Myocyte (in vitro differentiated cells): ENCODE measurements around the gene RNF220. TPM values are rescaled to one million over a fixed set of nuclear protein-coding genes. Genes with fewer than 3 reads are reported as not detected.
"Not testable (repeated sequence)": the region's sequence is repeated elsewhere in the genome, so short reads cannot be mapped to it uniquely, and the experiment has no call there.

Experiments
- DNase-seq: peaks from one replicate; pipeline ENCODE4 v3.0.0-alpha.2; 2012; ENCODE audit warnings: low read depth
- total RNA-seq: library from RNA; depleted of rRNA; stranded (reverse); fragments of >200 nt; gene quantifications from 2 replicates; pipeline ENCODE4 v1.2.3, GENCODE V29; 2014

Gene RNF220
- total RNA-seq, 1 donor from 2014 or later, result 129 TPM

DNA sequence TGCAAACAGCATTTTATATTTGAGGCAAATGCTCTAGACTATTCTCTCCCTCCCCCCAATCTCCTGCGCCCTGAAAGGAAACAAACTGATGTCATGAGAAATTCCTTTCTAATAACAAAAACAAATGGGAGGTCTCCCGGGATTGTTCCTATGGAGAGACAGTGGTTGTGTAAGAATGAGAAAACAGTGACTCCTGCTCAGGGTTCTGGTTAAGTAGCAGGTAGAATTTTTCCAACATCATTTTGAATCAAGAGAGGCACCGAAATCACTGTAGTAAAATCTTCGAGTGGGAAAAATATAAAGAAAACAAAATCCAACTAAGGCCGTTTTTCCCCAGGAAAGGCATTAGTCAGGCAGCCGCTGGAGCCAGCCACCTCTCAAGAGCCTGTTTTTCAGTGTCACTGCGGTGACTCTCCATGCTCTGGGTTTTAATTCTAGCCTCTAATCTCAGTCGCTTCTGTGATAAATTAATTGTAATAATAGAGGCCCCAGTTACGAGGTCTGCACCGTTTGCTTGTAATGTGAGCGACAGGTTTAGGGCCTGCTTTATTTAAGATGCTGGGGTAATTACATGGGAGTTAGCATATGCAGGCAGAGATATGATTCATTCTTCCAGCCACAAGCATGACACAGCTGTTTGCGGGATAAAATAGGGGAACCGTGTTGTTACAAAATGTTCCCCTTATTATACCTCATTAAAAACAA, 80.3 kb downstream of the RNF220 start:
- DNase-seq, result peak; percentile 93

DNA sequence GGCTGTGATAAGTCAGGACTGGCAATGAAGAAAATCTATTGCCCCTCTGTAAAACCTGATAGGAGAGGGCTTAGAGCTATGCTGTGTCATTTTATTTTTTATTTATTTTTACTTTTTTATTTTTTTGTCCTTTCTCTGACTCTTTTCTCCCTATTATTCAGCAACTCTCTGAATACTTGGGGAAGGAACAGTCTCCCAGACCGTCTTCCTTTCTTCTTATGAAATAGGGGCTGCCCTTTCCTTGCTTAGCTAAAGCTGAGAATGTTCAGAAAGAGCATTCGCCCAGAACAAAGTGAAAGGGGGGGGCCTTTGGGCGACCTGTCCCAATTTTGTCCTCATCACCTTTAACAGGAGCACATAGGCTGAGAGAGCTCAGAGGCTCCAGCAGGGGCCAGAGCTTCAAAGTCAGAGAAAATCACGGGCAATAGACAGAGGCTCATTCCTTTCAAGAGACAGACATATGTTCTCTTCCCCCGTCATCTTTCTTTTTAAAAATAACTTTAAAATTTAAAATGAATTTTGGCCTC, 80.9 kb downstream of the RNF220 start:
- peak; percentile 52 for DNase-seq

DNA sequence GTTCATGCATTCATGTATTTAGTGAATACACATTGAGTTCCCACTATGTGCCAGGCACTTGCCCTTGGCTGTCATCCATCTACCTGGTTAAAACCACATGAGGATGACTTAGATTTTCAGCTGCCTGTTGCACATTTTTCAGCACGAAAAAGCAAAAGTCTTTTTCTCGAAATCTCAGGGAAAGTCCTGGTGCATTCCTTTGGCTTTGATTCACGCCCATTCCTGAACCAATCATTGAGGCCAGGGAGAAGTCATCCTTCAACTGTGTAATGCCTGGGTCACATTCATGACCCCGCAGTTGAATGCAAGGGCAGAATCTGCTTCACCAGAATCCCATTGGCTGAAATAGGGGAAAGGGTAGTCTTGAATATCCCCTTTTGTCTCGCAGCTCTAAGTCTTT, 84.4 kb downstream of the RNF220 start:
- DNase-seq, result peak; percentile 8

DNA sequence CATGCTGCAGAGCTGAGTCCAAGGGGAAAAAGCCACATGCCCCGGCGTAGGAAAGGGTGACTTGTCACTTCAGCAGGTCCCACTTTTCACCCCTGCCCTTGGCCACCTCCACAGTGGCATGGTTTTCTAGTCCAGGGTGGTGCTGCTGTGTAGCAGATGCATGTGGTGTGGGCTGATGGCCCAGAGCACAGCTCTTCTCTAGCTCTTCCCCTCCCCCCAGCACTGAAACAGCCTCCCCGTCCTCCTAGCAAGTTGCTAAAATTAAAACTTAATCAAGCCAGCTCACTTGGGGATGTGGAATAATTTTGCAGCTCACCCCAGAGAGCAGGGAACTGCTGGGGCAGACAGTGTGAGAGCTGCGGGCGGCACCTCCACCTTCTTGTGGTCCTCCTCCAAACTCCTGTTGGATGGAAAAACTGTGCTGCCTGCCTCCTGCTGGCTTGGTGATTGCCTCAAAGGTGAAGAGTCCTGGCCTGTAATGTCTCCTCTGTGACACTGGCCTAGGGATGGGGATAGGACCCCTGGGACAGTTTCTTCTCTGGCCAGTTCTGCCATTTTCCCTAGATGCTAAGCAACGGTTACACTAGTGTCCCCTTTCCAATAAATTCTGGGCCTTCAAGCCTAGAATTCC, 91.6 kb downstream of the RNF220 start:
- DNase-seq, result peak; percentile 42

DNA sequence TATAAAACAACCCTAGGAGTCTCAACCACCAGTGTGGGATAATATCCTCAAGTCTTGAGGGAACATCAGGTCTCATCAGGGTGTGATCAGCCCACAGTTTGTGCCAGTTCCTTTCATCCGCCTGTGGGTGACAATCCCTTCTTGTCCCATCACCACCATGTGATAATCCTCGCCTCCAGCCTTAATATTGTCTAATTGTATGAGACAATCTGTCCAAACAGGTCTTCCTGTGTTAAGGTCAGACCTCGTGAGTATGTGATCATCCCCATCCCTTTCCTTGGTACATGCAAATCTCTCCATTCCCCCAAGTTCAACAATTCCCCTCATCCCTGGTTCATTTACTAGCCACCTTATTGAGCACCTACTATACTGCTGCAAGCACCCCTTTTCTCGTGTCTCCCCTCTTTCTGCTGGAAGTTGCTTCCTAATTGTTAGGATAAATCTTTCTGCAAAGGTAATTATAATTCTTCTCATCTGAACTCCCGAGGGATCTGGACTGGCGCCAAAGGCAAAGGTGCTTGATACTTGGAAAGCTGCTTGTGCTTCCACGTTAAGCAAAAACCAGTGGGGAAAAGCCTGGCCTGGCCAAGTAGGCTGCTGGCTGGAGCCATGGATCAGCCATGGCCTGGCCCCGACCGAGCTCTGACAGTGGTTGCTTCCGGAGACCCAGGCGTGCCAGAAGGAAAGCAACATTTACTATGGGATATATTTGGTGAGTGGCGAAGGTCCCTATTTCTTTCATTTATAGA, 92.5 kb downstream of the RNF220 start:
- no peak for DNase-seq

DNA sequence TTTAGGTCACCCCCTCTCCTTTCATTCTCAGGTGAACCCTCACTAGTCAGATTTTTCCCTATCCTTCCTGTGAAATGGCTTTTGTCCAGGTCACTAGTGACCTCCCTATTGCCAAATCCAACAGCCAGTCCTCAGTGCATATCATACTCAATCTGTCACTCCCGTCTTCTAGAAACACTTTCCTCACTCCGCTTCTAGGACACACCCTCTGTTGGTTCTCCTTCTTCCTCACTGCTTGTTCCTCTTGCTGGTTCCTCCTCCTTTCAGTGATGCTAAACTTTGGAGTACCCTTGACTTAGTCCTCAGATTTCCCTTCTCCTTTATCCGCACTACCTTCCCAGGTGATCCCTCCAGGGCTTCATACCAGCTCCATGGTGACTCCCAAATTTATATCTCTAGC, 94.3 kb downstream of the RNF220 start:
- no peak for DNase-seq

DNA sequence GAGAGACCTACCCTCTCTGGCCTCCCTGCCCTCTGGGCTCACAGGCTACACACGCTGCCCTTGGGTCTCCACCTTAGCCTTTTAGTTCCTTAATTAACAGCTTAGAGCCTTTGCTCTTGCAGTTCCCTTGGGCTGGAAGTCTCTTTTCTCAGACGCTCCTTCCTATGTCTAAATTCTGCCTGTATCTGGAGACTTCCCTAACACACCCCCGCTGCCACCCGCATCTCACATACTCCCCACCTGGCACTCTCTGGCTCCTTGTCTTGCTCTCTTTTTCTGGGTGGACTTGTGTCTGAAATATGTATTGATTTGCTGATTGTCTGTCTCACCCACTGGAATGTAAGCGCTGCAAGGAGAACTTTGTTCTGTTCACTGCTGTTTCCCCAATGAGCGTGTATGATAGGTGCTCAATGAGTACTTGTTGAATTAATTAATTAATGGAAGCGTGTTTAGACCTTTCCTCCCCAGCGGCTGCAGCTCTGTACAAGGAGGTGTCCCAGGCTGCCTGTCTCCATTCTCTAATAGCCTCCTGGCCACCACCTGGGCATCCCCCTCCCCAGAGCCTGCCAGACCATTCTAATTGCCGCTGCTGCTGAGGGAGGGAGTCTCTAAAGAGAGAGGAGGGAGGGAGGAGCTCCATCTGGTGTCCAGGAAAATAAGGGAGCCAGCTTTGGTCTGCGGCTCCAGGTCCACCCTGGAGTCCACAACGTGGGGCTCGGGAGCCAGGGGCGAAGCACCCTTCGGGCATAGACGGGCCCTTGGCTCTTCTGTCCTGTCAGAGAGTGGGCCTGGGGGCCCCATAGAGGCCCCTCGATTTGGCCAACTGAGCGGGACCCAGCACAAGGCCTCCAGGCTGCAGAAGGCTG, 95.4 kb downstream of the RNF220 start:
- peak; percentile 56 for DNase-seq

DNA sequence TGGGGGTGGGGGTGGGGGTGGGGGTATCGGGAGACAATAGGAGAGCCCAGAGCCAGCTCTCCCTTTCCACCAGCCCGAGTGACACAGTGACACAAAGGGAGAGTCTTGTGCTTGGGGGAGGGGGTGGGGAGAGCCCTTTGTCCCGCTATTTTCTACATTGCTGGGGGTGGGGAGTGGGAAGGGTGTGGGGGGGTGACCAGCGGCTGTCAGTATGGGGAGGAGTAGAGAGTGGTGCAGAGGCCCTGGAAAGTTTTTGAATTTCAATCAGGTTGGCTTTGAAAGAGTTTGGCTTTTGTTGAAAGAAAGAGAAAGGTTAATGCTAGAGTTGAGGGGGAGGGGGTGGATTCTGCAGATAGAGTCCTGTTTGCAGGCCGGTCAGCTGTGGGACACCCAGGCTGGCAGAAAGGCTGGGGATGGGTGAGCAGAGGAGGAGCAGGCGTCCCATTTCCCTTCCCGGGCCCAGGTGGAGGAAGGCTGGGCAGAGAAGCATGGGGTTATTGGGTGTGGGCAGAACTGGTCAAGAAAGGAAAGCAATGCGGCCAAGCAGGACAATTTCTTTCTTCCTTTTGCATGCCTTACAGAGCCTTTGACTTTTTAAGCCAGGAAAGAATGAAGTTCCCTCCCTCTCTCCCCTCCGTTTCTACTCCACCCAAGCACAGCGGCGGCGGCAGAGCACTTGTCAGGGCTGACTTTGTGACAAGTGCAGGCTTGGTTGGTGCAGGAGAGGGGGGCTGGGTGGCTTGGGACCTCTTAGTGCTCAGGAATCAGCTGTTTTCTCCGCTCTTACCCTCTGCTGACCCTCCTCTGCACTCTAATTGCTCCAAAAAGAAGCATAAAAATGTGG, 96.2 kb downstream of the RNF220 start:
- no peak for DNase-seq

DNA sequence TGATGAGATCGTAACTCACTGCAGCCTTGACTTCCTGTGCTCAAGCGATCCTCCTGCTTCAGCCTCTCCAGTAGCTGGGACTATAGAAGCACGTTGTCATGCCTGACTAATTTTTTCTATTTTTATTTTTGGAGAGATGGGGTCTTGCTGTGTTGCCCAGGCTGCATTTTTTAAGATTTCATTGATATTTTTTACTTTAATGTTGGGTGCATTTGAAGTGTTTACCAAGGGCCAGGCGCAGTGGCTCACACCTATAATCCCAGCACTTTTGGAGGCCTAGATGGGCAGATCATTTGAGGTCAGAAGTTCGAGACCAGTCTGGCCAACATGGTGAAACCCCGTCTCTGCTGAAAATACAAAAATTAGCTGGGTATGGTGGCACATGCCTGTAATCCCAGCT, 97.8 kb downstream of the RNF220 start:
- DNase-seq, result not testable (repeated sequence)

DNA sequence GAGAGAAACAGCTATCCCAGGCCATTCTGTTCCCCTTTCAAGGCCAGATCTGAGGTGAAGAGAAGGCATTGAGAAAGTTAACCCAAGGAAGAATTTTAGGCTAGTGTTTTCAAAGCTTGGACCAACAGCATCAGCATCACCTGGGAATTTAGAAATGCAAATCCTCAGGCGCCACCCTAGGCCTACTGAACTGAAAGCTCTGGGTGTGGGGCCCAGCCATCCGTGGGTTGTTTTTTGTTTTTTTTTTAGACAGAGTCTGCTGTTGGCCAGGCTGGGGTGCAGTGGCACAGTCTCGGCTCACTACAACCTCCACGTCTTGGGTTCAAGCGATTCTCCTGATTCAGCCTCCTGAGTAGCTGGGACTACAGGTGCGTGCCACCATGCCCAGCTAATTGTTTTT, 98.6 kb downstream of the RNF220 start:
- no peak for DNase-seq

DNA sequence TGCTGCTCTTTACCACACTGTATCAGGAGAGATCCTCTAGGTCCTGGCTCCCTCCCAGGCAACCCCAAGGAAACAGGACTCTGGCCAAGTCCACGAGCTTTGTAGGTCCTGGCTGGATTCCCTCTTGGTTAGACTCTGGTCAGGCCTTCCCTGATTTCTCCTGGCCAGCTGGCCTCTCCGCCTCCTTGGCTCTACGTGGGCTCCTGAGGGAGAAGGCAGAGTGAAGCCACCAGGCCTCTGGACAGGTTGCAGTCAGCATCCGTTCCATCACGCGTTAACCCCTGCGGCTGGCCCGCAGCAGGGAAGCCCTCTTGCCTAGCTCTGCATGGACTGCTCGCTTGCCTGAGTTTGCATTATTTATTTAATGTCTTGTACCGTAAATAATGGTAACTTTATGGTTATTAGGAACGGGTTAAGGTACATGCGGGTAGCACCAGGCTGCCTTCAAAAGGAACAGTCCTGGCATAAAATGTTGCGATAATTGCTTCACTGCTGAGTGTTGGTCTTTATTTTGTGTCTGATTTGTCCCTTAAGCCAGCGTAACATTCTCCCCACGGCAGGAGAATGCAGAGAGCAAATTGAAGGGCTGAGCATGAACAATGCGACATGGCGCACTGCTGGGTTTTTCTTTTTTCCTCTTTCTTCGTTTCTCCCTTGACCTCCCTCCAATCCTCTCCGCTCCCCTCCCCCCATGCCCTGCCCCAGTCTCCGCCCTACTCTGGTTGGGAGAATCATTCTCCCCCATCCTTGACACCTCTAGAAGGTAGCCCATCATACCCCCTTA, 100.3 kb downstream of the RNF220 start:
- peak; percentile 69 for DNase-seq

DNA sequence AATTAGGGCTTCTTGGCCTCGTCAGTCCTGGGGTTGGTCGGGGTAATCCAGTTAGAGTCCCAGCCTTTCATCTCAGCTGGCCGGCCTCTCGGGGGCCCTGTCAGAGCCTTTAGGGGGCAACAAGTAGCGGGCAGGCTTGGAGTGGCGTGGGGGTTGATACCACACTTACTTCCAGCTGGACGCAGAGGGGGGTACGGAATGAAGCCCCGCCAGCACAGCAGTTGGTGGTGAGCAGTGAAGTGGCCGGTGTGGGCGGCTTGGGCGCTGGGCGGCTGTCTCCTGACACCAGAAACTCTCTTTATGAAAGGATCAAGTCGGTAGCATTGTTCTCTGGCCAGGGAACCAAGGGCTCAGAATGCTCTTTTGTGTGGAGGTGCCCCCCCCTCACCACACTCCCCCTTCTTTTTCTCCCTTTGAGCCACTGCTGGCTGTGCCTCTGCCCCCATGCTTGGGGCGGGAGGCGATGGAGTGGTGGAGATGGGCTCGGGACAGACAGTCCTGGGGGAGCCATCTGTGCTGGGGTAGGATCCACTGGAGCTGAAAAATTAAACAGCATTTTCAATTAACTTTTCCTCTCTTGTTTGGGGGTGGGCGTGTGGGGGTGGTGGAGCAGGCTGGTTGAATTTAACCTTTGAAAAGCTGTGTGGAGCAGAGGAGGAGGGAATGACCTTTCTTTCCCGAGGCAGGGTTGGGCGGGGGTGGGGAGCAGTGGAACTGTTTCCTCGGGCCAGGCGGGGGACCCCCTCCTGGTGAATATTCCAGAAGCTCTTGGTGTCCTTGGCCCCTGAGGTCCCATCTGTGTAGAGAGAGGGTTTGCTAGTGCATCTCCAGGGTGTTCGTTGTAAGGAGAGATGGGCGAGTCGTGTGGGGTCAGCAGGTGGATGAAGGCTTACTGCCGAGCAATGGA, 102.7 kb downstream of the RNF220 start:
- no peak for DNase-seq

DNA sequence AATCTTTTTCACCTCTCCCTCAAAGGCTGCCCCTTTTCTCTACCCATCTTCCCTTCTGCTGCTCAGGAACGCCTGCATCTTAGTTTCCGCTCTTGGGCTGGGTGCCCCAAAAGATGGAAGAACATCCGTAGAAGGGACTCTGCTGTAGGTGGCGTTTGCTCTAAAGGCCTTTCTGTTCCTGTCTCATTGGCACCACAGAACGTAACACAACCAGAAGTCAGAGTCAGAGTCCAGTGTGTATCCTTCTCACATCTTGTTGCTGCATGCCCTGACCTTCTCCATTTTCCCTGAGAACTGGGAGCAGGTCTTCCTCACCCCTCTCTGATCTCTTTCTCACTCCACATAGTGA, 103.3 kb downstream of the RNF220 start:
- DNase-seq, result no peak

DNA sequence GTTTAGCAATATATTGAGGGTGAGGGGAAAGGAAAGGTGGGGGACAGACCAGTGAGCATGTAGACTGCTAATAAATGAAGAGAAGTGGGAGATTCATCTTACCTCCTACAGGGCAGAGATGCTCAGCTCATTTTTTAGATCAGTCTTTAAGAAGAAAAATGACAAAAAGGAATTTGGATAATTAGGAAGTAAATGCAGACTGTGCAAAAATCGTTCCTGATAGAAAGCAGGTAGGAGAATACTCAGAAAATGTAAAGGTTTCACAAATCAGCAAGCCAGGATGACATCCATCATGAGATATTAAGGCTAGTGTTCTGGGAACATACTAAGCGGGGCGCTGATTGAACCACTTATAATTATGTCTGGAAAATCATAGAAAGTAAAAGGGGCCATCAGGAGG, 106.3 kb downstream of the RNF220 start:
- no peak for DNase-seq

DNA sequence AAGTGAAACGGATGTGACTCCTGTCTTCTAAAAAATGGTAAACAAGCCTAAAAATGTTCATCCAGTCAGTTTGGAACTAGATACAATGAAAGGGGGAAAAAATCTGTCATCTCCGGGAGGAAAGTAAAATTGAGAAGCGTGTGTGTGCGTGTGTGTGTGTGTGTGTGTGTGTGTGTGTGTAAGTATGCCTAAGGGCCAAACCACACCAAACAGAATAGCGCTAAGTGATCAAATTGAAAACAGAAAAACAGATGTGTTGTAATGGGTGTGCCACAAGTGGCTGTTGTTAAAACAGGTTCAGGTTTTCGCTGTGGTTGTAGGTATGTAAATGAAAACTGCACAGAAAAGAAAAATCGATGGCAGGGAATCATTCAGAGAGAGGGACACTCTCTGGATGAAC, 106.7 kb downstream of the RNF220 start:
- DNase-seq, result no peak

DNA sequence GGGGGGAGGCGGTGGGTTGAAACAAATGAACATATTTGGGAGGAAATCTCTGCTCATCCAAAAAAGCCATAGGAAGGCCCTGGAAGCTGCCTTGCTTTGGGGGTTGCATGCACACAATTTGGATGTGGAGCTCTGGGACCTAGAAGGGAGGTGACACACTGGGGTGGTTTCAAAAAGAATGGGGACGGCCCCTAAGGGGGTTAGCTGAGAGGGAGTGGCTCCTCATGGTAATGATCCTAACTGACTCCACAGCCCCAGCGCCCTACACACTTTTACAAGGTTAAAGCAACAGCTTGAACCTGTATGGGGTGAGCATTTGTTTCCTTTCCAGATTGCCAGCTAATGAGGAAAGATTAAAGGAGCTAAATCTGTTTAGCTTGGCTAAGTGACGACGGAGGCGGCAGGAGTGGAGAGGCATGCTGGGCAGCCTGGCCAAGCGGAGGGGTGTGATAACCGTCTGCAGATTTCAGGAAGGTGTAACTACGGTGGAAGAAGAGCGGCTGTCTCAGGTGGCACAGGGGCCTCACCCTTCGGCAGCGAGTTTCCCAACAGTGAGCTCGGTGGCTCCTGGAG, 107.3 kb downstream of the RNF220 start:
- DNase-seq, result no peak

DNA sequence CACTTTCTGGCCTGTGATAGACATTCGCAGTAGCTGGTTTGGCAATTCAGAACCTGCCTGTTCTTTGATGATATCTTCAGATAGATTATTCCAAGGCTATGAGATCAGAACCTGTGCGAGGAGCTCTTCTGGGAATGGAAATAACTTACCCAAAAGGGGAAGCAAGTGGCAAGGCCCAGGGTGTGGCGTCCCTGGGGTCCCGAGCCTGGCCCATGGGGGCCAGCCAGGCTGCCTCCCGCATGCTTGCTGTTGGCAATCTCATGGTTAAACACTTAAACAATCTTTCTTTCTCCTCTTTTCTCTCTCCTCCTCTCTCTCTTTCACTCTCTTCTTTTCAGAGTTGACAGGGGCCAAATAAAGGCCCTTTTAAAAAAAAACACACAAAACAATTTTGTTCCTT, 108.1 kb downstream of the RNF220 start:
- DNase-seq, result no peak

DNA sequence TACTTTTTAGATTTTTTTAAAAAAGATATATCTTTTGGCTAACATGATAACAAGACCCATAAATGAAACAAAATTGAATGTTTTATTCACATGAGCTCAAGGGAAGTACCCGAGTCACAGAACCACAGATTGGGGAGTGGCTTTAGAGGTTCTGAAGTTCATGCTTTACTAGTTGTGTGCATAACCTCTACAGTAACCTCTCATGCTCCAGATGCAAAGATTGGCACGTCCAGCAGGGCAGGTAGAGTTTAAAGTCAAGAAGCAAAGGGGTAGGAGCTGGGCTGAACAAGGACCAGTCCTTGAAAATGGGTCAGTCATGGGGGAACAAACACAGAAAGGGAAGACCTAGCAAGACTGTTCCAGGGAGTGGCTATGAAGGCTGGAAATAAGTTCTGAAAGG, 109.6 kb downstream of the RNF220 start:
- no peak for DNase-seq
